H9 (cell line): ENCODE measurements around the gene RBL2. TPM values are rescaled to one million over a fixed set of nuclear protein-coding genes. Genes with fewer than 3 reads are reported as not detected.

Experiments
- DNase-seq: peaks from one replicate; pipeline ENCODE4 v3.0.0-alpha.2; 2017
- H2AFZ ChIP-seq: one replicate; pipeline ENCODE4 v1.6.1; 2013; ENCODE audit warnings: mild to moderate bottlenecking, low read length, control low read depth, moderate library complexity
- H2AK5ac ChIP-seq: 2 replicates; pipeline ENCODE4 v1.6.1; 2013; ENCODE audit warnings: low read length, control low read depth, mixed read lengths; ENCODE audit not compliant: insufficient read length
- H2BK120ac ChIP-seq: one replicate; pipeline ENCODE4 v1.6.1; 2013; ENCODE audit warnings: low read depth, mild to moderate bottlenecking, low read length, control low read depth, inconsistent platforms; ENCODE audit not compliant: poor library complexity, severe bottlenecking
- H2BK12ac ChIP-seq: 2 replicates; pipeline ENCODE4 v1.6.1; 2013; ENCODE audit warnings: low read length, control low read depth, mixed read lengths, low read depth; ENCODE audit not compliant: insufficient read length
- H2BK15ac ChIP-seq: 2 replicates; pipeline ENCODE4 v1.6.1; 2013; ENCODE audit warnings: low read depth, low read length, control low read depth
- H2BK20ac ChIP-seq: one replicate; pipeline ENCODE4 v1.6.1; 2013; ENCODE audit warnings: low read depth, mild to moderate bottlenecking, low read length, control low read depth, inconsistent platforms; ENCODE audit not compliant: poor library complexity, severe bottlenecking
- H2BK5ac ChIP-seq: 2 replicates; pipeline ENCODE4 v1.6.1; 2013; ENCODE audit warnings: low read length, control low read depth, mixed read lengths; ENCODE audit not compliant: insufficient read length
- H3K14ac ChIP-seq: 2 replicates; pipeline ENCODE4 v1.6.1; 2013; ENCODE audit warnings: low read length, control low read depth; ENCODE audit not compliant: insufficient read depth
- H3K18ac ChIP-seq: 2 replicates; pipeline ENCODE4 v1.6.1; 2013; ENCODE audit warnings: low read depth, mild to moderate bottlenecking, mixed read lengths, low read length, control low read depth; ENCODE audit not compliant: insufficient read length
- H3K23ac ChIP-seq: 2 replicates; pipeline ENCODE4 v1.6.1; 2013; ENCODE audit warnings: low read length, control low read depth, mixed read lengths, low read depth; ENCODE audit not compliant: insufficient read length
- H3K23me2 ChIP-seq: 2 replicates; pipeline ENCODE4 v1.6.1; 2013; ENCODE audit warnings: low read depth, mild to moderate bottlenecking, mixed read lengths, low read length, control low read depth; ENCODE audit not compliant: insufficient read length, poor library complexity, severe bottlenecking
- H3K27ac ChIP-seq: 2 replicates; pipeline ENCODE4 v1.5.1; 2013; ENCODE audit warnings: low read length, control low read depth, mixed read lengths, low read depth; ENCODE audit not compliant: insufficient read length
- H3K27me3 ChIP-seq: 2 replicates; pipeline ENCODE4 v1.6.1; 2013; ENCODE audit warnings: low read length, control low read depth, inconsistent platforms; ENCODE audit not compliant: insufficient read depth
- H3K4ac ChIP-seq: 2 replicates; pipeline ENCODE4 v1.6.1; 2013; ENCODE audit warnings: low read depth, mild to moderate bottlenecking, control low read depth, inconsistent platforms, low read length, moderate library complexity
- H3K4me1 ChIP-seq: 2 replicates; pipeline ENCODE4 v1.6.1; 2013; ENCODE audit warnings: low read length, control low read depth, inconsistent platforms; ENCODE audit not compliant: insufficient read depth
- H3K4me2 ChIP-seq: 2 replicates; pipeline ENCODE4 v1.6.1; 2013; ENCODE audit warnings: low read length, control low read depth, mixed read lengths; ENCODE audit not compliant: insufficient read length, insufficient read depth
- H3K56ac ChIP-seq: 2 replicates; pipeline ENCODE4 v1.6.1; 2013; ENCODE audit warnings: low read depth, mild to moderate bottlenecking, mixed read lengths, low read length, control low read depth; ENCODE audit not compliant: insufficient read length
- H3K79me1 ChIP-seq: 2 replicates; pipeline ENCODE4 v1.6.1; 2013; ENCODE audit warnings: low read depth, mild to moderate bottlenecking, moderate library complexity, low read length, control low read depth, inconsistent platforms; ENCODE audit not compliant: insufficient read depth, poor library complexity, severe bottlenecking
- H3K79me2 ChIP-seq: 2 replicates; pipeline ENCODE4 v1.6.1; 2013; ENCODE audit warnings: low read length, control low read depth, inconsistent platforms; ENCODE audit not compliant: insufficient read depth
- H3K9ac ChIP-seq: 2 replicates; pipeline ENCODE4 v1.6.1; 2013; ENCODE audit warnings: low read length, control low read depth, mixed read lengths; ENCODE audit not compliant: insufficient read length; ENCODE audit errors: extremely low read depth
- H3K9me3 ChIP-seq: one replicate; pipeline ENCODE4 v1.6.1; 2013; ENCODE audit warnings: low read depth, low read length, inconsistent platforms; ENCODE audit not compliant: control insufficient read depth
- H3T11ph ChIP-seq: one replicate; pipeline ENCODE4 v1.6.1; 2013; ENCODE audit warnings: mild to moderate bottlenecking, low read length, control low read depth, inconsistent platforms
- H4K20me1 ChIP-seq: one replicate; pipeline ENCODE4 v1.6.1; 2013; ENCODE audit not compliant: control insufficient read depth, insufficient read length, insufficient read depth
- H4K5ac ChIP-seq: 2 replicates; pipeline ENCODE4 v1.6.1; 2013; ENCODE audit warnings: low read depth, mild to moderate bottlenecking, mixed read lengths, low read length, control low read depth; ENCODE audit not compliant: insufficient read length
- H4K8ac ChIP-seq: replicated peaks from 2 replicates; pipeline ENCODE4 v1.6.1; 2013; ENCODE audit warnings: low read length, control low read depth, mixed read lengths, low read depth; ENCODE audit not compliant: insufficient read length
- H4K91ac ChIP-seq: 2 replicates; pipeline ENCODE4 v1.6.1; 2013; ENCODE audit warnings: low read depth, mild to moderate bottlenecking, moderate library complexity, mixed read lengths, low read length, control low read depth; ENCODE audit not compliant: insufficient read length
- H3K27ac Mint-ChIP-seq, 3 experiments: 2 replicates in 2 of 3; 3 replicates in 1 of 3; pipeline ENCODE4 v1.8.0; 2020 to 2021; ENCODE audit warnings: mixed read lengths in 3 of 3, mild to moderate bottlenecking in 1 of 3, moderate library complexity in 1 of 3
- H3K27me3 Mint-ChIP-seq: 2 replicates; pipeline ENCODE4 v1.8.0; 2021; ENCODE audit warnings: low read depth, mild to moderate bottlenecking, moderate library complexity, mixed read lengths
- H3K36me3 Mint-ChIP-seq, 3 experiments: 2 replicates in 2 of 3; 3 replicates in 1 of 3; pipeline ENCODE4 v1.8.0; 2020 to 2021; ENCODE audit warnings: low read depth in 3 of 3, mixed read lengths in 3 of 3; ENCODE audit not compliant: insufficient read depth in 1 of 3
- H3K4me1 Mint-ChIP-seq, 2 experiments: 2 replicates each; pipeline ENCODE4 v1.8.0; 2020; ENCODE audit warnings: mixed read lengths in 2 of 2
- H3K4me3 Mint-ChIP-seq, 2 experiments: 2 replicates in 1 of 2; 3 replicates in 1 of 2; pipeline ENCODE4 v1.8.0; 2020 to 2021; ENCODE audit warnings: mild to moderate bottlenecking in 2 of 2, mixed read lengths in 2 of 2, moderate library complexity in 1 of 2
- H3K9me3 Mint-ChIP-seq, 2 experiments: 2 replicates in 1 of 2; 3 replicates in 1 of 2; pipeline ENCODE4 v1.8.0; 2020; ENCODE audit warnings: mild to moderate bottlenecking in 2 of 2, mixed read lengths in 2 of 2, moderate library complexity in 1 of 2
- CTCF ChIP-seq: fragments of 200-600 bp; sonication (generic); conservative IDR thresholded peaks from 3 replicates; pipeline ENCODE4 v1.8.0; 2021; ENCODE audit warnings: antibody characterized with exemption, mild to moderate bottlenecking
- WGBS: extraction: QIAGEN DNeasy Blood & Tissue Kit; methylation state at CpG from one replicate; pipeline ENCODE4 v1.1.7; 2013; ENCODE audit warnings: missing lambda C conversion rate, low lambda C conversion rate, mixed read lengths; ENCODE audit not compliant: insufficient read length; ENCODE audit errors: extremely low coverage; 5-methylcytosine and 5-hydroxymethylcytosine counted together
- total RNA-seq: library from RNA; stranded (reverse); gene quantifications from 2 replicates; pipeline ENCODE4 v1.2.1, GENCODE V29; 2021

Gene RBL2
- total RNA-seq, 1 experiment from 2014 or later: 17.3 TPM

GRCh38 chr16:53435066-53435688, 906 bp downstream of the RBL2 start:
- Histone ChIP-seq H3K18ac (peak overlapping the region; percentile 65), H3K23me2 (peaks cover 10% of the 10 kb centered on the region), H2BK12ac (no peak overlapping the region), H4K8ac (no peak overlapping the region), H3K27me3 (no peaks in the 10 kb centered on the region), H3K4me2 (peak overlapping the region; percentile 78), H3K9ac (peak overlapping the region; percentile 75), H3K4ac (no peak overlapping the region), H3K27ac (no peak overlapping the region), H3K79me2 (peaks cover 2% of the 10 kb centered on the region; the same call in 1 of the 2 replicates), H3K14ac (peak overlapping the region; percentile 91; the same call in 1 of the 2 replicates), H2BK20ac (no peak overlapping the region), H4K20me1 (no peaks in the 10 kb centered on the region), H3K4me1 (no peaks in the 10 kb centered on the region), H3T11ph (no peak overlapping the region), H3K23ac (no peak overlapping the region), H2BK5ac (no peak overlapping the region), H2AFZ (no peak overlapping the region), H3K56ac (no peak overlapping the region), H3K9me3 (no peaks in the 10 kb centered on the region), H4K5ac (no peak overlapping the region), H4K91ac (no peak overlapping the region), H2AK5ac (no peak overlapping the region), H2BK15ac (no peak overlapping the region), H2BK120ac (no peak overlapping the region), H3K79me1 (no peaks in the 10 kb centered on the region)
- Mint-ChIP-seq H3K9me3 (peaks cover 5 to 6% of the 10 kb centered on the region in 2 experiments; a peak in 3 of 5 replicates), H3K4me1 (peaks cover 19% of the 10 kb centered on the region in 2 experiments), H3K4me3 (peak overlapping the region; percentile 92 to 95), H3K27me3 (no peaks in the 10 kb centered on the region; the same call in 1 of the 2 replicates), H3K36me3 (peaks cover under 1 to 13% (median 3%) of the 10 kb centered on the region in 3 experiments; a peak in 6 of 7 replicates), H3K27ac (peak overlapping the region; percentile 77 to 91 (median 84); a peak in 6 of 7 replicates)
- TF ChIP-seq CTCF: no peak
- no CpG with 5 or more reads among the region's 28 CpGs for WGBS
- peak; percentile 66 for DNase-seq
